NT2/D1 (cell line): ENCODE results near the gene CAMK2G.
"Not testable (repeated sequence)": the region's sequence is repeated elsewhere in the genome, so short reads cannot be mapped to it uniquely, and the experiment has no call there.

Experiments used
- DNase-seq: peaks from one replicate; pipeline ENCODE4 v3.0.0-alpha.2; 2011; ENCODE audit warnings: low read depth, low spot score
- H3K27me3 ChIP-seq: 2 replicates; pipeline ENCODE4 v1.6.0; 2011; ENCODE audit warnings: mild to moderate bottlenecking; ENCODE audit not compliant: insufficient read length, insufficient read depth
- H3K36me3 ChIP-seq: 2 replicates; pipeline ENCODE4 v1.6.1; 2011; ENCODE audit warnings: mild to moderate bottlenecking, low read length, mixed read lengths; ENCODE audit not compliant: insufficient read depth, insufficient read length
- H3K4me1 ChIP-seq: 2 replicates; pipeline ENCODE4 v1.5.1; 2011; ENCODE audit not compliant: insufficient read depth, insufficient read length
- H3K4me3 ChIP-seq: 2 replicates; pipeline ENCODE4 v1.5.1; 2011; ENCODE audit warnings: low read depth; ENCODE audit not compliant: insufficient read length
- H3K9ac ChIP-seq: 2 replicates; pipeline ENCODE4 v1.6.0; 2011; ENCODE audit warnings: low read depth; ENCODE audit not compliant: insufficient read length
- H3K9me3 ChIP-seq: 2 replicates; pipeline ENCODE4 v1.5.1; 2011; ENCODE audit warnings: mild to moderate bottlenecking, low read length; ENCODE audit not compliant: insufficient read depth
- SUZ12 ChIP-seq: IDR thresholded peaks from 2 replicates; pipeline ENCODE4 v1.6.1; 2011; ENCODE audit not compliant: insufficient read length, insufficient read depth; ENCODE audit errors: extremely low read depth
- YY1 ChIP-seq: IDR thresholded peaks from 2 replicates; pipeline ENCODE4 v1.6.1; 2011; ENCODE audit not compliant: insufficient read length, insufficient read depth
- ZNF274 ChIP-seq: IDR thresholded peaks from 2 replicates; pipeline ENCODE4 v1.6.1; 2011; ENCODE audit warnings: mild to moderate bottlenecking, low read depth, low read length

CAMK2G gene

DNA sequence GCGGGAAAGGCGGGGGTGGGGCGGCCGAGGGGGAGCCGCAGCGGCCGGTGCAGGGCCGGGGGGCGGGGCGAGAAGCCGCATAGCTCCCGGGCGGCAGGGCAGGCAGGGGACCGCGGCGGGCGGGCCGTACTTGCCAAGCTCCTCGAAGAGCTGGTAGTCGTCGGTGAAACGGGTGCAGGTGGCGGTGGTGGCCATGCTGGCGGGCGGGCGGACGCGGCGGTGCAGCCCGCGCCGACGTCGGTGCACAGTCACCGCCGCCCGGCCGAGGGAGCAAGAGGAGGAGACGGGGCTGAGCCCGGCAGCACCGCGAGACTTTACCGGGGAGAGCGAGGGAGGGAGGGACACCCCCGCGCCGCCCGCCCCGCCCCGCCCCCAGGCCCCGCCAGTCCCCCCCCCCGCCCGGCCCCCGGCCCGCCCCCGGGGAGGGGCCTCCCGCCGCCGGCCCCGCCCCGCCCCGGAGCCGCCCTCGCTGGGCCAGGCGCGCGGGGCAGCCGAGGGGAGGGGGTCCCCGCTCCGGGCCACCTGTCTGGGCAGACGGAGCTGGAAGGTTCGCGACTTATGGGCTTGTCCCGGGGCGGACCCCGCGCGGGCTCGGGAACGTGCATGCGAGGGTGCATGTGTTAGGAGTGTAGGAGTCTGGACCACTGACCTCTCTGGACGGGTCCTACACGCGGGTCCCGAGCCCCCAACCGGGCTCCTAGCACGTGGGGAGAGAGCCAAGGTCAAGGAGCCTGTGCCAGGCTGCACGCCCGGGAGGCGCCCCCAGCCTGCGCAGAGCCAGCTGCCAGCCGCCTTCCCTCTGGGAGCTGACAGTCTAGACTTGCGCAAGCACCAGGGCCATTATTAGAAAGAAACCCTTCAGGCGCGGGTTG, at the start of gene CAMK2G:
Gene CAMK2G, minus strand, starts transcription at position 289 of the 872 bp plus-strand sequence. Its CDS starts 94 bp downstream, at position 195.
- TF ChIP-seq YY1 (no peak), SUZ12 (no peak), ZNF274 (no peak)
- Histone ChIP-seq H3K9me3 (no peaks in the 10 kb centered on the region), H3K4me3 (peak within 1 kb of the TSS; percentile 54), H3K36me3 (peaks cover 35% of the 10 kb centered on the region), H3K4me1 (peaks cover 14% of the 10 kb centered on the region), H3K27me3 (no peaks in the 10 kb centered on the region), H3K9ac (peak within 1 kb of the TSS; percentile 80)
- peak; percentile 44 for DNase-seq

DNA sequence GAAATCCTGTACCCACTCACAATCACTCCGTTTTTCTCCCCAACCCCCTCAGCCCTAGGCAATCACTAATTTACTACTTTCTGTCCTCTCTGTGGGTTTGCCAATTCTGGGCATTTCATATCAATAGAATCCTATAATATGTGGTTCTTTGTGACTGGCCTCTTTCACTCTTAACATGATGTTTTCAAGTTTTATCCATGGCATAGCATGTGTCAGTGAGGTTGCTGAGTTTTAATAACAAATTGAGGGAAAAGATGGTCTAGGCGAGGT, 48.4 kb upstream of the CAMK2G start:
- Histone ChIP-seq H3K9ac (no peak overlapping the region), H3K4me3 (no peak overlapping the region), H3K9me3 (peaks cover 11% of the 10 kb centered on the region), H3K27me3 (no peaks in the 10 kb centered on the region), H3K4me1 (peaks cover 6% of the 10 kb centered on the region), H3K36me3 (no peaks in the 10 kb centered on the region)
- TF ChIP-seq YY1 = no peak
- DNase-seq = no peak

DNA sequence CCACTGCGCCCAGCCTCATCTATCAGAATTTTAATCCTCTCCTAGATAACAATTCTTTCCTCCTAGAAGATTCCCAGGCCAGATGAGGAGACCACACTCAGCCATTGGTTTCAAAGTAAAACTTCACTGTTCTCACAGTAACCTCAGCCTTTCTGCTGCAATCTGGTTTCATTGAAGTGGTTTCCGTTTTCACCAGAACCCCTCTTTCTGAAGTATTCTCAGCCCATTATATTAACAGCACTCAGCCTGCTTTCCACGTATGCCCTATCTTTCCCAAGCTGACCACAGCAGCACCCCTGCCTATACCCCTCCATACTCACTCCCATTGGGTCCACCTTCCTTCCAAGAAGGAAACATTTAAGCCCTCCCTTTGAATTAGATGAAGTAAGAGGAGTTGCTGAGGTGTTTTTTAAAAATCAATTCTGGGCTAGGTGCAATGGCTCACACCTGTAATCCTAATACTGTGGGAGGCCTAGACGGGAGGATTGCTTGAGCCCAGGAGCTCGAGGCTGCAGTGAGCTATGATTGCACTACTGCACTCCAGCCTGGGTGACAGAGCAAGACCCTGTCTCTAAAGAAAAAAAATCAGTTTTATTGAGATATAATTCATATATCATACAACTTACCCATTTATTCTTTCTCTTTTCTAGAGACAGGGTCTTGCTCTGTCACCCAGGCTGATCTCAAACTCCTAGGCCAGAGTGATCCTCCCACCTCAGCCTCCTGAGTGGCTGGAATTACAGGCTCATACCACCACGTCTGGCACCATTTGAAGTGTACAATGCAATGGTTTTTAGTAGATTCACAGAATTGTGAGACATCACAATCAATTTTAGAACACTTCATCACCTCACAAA, 47.9 kb upstream of the CAMK2G start:
- TF ChIP-seq YY1 (no peak), ZNF274 (no peak), SUZ12 (no peak)
- H3K4me3 ChIP-seq = no peak overlapping the region
- no peak overlapping the region for H3K9ac ChIP-seq
- H3K9me3 ChIP-seq = peaks cover 11% of the 10 kb centered on the region
- DNase-seq = no peak
- H3K4me1 ChIP-seq = peaks cover 6% of the 10 kb centered on the region
- peaks cover 4% of the 10 kb centered on the region for H3K36me3 ChIP-seq
- no peaks in the 10 kb centered on the region for H3K27me3 ChIP-seq

DNA sequence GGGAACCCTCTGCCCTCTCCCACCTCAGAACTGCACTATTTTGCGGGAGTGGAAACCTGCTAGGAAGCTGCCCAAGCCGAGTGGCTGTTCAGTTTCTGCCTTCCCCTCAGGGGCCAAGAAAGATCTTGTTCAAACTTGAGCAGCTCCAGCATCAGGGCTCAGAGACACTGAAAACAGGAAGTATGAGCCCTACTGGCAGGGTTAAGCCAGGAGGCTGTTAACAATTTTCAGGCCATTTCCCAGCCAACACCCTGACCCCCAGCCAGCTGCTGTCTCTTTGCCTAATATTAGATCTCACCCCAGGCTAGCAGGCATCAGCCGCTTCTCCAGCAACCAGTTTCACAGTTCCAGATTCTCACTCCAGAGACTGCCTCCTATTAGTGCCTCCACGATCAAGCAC, 45.7 kb upstream of the CAMK2G start:
- no peak for TF ChIP-seq YY1
- Histone ChIP-seq H3K4me3 (no peak overlapping the region), H3K27me3 (no peaks in the 10 kb centered on the region), H3K4me1 (peaks cover 6% of the 10 kb centered on the region), H3K9me3 (peaks cover 11% of the 10 kb centered on the region), H3K36me3 (peaks cover 24% of the 10 kb centered on the region), H3K9ac (no peak overlapping the region)
- DNase-seq = no peak

DNA sequence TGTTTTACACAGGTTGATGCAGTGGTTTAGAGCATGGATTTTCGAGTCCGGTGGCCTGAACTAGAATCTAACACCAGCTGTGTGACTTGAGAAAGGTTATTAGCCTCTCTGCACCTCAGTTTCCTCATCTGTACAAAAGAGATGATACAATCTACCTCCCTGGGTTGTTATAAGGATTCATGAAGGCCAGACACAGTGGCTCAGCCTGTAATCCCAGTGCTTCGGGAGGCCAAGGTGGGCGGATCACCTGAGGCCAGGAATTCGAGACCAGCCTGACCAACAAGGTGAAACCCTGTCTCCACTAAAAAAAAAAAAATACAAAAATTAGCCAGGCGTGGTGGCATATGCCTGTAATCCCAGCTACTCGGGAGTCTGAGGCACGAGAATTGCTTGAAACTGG, 45.1 kb upstream of the CAMK2G start:
- peaks cover 11% of the 10 kb centered on the region for H3K9me3 ChIP-seq
- not testable (repeated sequence) for H3K4me3 ChIP-seq, H3K4me1 ChIP-seq, DNase-seq, H3K9ac ChIP-seq, H3K27me3 ChIP-seq
- peaks cover 30% of the 10 kb centered on the region for H3K36me3 ChIP-seq

DNA sequence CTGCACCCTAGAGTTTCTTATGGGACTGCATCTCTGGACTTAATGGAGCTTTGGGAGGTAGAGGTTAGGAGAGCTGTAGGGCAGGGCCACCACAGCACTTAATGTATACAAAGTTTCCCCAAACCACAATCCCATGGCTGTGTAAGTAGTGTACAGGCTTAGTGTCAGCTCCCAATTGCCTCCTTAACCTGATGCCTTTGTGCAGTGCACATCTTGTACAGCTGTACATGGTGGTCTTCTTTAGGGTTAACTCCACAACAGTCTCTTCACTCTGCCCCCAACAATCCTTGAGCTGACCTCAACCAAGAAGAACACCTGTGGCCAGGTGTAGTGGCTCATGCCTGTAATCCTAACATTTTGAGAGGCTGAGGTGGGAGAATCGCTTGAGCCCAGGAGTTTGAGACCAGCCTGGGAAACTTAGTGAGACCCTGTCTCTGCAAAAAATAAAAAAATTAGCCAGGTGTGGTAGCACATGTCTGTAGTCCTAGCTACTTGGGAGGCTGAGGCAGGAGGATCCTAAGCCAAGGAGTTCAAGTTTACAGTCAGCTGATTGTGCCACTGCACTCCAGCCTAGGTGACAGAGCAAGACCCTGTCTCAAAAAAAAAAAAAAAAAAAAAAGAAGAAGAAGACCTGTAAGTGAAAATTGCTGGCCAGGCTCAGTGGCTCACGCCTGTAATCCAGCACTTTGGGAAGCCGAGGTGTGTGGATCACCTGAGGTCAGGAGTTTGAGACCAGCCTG, 43.4 kb upstream of the CAMK2G start:
- no peak for DNase-seq
- Histone ChIP-seq H3K9ac (no peak overlapping the region), H3K9me3 (peaks cover 11% of the 10 kb centered on the region), H3K4me3 (no peak overlapping the region), H3K36me3 (peaks cover 48% of the 10 kb centered on the region), H3K27me3 (no peaks in the 10 kb centered on the region), H3K4me1 (peaks cover 11% of the 10 kb centered on the region)
- no peak for TF ChIP-seq ZNF274
- no peak for TF ChIP-seq SUZ12
- TF ChIP-seq YY1 = no peak
